Stomach smooth muscle (tissue), 2 donors: ENCODE results near the gene SRSF5.
A peak's percentile ranks its signal among the peaks of the same experiment; 100 is the strongest.

ENCODE experiments used
- H3K27ac ChIP-seq: one replicate; pipeline ENCODE4 v1.7.0; 2013; ENCODE audit warnings: mild to moderate bottlenecking, low read length, inconsistent platforms
- H3K27me3 ChIP-seq, 2 donors: one replicate each; pipeline ENCODE4 v1.7.0; 2013; ENCODE audit warnings: low read length in 2 of 2; ENCODE audit not compliant: insufficient read depth in 2 of 2, control insufficient read depth in 1 of 2
- H3K36me3 ChIP-seq, 2 donors: one replicate each; pipeline ENCODE4 v1.7.0; 2013; ENCODE audit warnings: low read length in 2 of 2; ENCODE audit not compliant: control insufficient read depth in 2 of 2, insufficient read depth in 2 of 2
- H3K4me1 ChIP-seq: one replicate; pipeline ENCODE4 v1.7.0; 2013; ENCODE audit warnings: low read length; ENCODE audit not compliant: control insufficient read depth, insufficient read depth
- H3K4me3 ChIP-seq, 2 donors: one replicate each; pipeline ENCODE4 v1.7.0; 2013; ENCODE audit warnings: low read length in 2 of 2
- H3K9ac ChIP-seq, 2 donors: one replicate each; pipeline ENCODE4 v1.7.0; 2013; ENCODE audit warnings: low read length in 2 of 2, mild to moderate bottlenecking in 1 of 2
- H3K9me3 ChIP-seq, 2 donors: one replicate each; pipeline ENCODE4 v1.7.0; 2013; ENCODE audit warnings: low read length in 2 of 2; ENCODE audit not compliant: control insufficient read depth in 2 of 2
- donor health status: healthy.
- donor health status: Pancreatic carcinoma.

Gene SRSF5

DNA sequence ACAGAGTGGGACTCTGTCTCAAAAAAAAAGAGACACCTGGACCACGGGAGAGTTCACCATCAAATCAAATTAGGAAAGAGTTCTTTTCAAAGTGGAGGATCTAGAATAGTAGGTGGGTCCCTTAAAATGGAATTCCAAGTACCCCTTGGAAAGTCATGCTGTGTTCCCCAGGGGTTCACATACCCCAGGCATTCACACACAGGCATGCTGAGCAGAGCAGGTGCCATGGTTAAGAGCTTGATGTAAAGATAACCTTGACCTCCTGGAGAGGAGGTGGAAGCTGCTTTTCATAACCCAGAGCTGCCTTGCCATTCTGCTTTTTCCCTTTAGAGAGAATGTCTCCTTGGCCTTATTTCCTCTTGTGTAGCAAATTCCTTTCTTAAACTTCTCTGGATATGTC is 14.2 kb upstream of the SRSF5 start:
- H3K27me3 ChIP-seq, result peaks cover 0 to 2% of the 10 kb centered on the region in 2 donors
- H3K9ac ChIP-seq, result no peak overlapping the region
- H3K4me3 ChIP-seq, result no peak overlapping the region
- H3K36me3 ChIP-seq, result no peaks in the 10 kb centered on the region
- no peaks in the 10 kb centered on the region for H3K9me3 ChIP-seq
- no peak overlapping the region for H3K27ac ChIP-seq
- H3K4me1 ChIP-seq, result no peaks in the 10 kb centered on the region

DNA sequence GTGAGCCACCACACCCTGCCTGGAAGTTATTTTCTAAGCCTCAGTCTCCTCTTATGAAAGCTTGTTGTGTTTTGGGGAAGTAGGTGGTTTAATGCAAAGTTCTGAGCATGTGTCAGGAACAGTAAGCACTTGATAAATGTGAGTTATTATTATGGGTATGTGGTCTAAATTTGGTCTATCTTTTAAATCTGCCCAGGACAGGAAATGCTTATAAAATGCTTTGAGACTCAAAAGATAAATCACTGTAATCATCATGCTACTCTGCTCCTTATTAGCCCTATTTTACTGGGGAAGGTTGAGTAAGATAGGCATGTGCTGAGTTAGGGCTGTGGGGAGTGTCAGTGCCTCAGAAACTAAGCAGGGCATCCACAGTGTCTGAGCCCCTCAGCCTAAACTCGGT is 13.1 kb upstream of the SRSF5 start:
- no peak overlapping the region for H3K4me3 ChIP-seq
- no peak overlapping the region for H3K27ac ChIP-seq
- H3K9me3 ChIP-seq, result no peaks in the 10 kb centered on the region
- no peak overlapping the region for H3K9ac ChIP-seq
- H3K4me1 ChIP-seq, result no peaks in the 10 kb centered on the region
- peaks cover 0 to 3% of the 10 kb centered on the region in 2 donors for H3K27me3 ChIP-seq
- no peaks in the 10 kb centered on the region for H3K36me3 ChIP-seq

DNA sequence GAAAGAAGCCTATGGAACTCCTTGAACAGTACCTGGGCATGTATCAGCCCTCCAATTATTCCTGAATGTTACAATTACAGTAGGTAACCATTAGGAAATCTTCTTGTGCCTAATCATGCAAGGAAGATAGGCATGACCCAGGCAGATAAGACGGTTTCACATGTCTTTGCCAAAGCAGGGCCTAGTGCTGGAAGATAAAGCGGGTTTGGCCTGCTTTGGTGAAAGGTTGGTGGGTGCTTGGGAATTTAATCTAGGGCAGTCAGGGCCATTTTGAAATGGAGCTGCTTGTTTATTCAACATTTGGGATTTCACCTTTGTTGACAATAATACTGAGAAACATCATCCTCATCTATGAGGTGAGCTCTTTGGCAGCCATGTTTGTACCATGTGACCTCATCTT is 12.5 kb upstream of the SRSF5 start:
- no peak overlapping the region for H3K9ac ChIP-seq
- no peaks in the 10 kb centered on the region for H3K4me1 ChIP-seq
- H3K4me3 ChIP-seq, result no peak overlapping the region
- H3K27ac ChIP-seq, result no peak overlapping the region
- no peaks in the 10 kb centered on the region for H3K9me3 ChIP-seq
- H3K27me3 ChIP-seq, result peaks cover 0 to 6% of the 10 kb centered on the region in 2 donors
- no peaks in the 10 kb centered on the region for H3K36me3 ChIP-seq

DNA sequence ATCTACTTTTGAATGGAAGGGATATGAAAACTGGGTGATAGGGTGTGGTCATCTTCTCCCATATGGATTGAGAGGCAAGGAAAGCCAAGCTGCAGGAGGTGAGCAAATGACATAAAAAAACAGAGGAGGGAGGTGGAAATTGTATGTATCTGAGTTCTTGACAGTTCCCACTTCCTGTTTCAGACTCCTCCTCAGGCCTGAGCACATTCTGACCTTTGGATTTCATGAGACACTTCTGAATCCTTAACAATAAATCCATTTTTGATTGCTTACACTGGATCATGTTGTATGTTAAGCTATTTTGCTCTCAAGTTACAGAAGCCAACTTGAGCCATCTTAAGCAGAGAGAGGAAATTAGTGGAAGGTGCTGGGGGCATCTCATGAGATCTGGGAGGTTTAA is 11.6 kb upstream of the SRSF5 start:
- Histone ChIP-seq H3K4me1 (no peaks in the 10 kb centered on the region), H3K27ac (no peak overlapping the region), H3K9ac (no peak overlapping the region), H3K36me3 (no peaks in the 10 kb centered on the region), H3K9me3 (no peaks in the 10 kb centered on the region), H3K27me3 (peaks cover 0 to 6% of the 10 kb centered on the region in 2 donors), H3K4me3 (no peak overlapping the region)

DNA sequence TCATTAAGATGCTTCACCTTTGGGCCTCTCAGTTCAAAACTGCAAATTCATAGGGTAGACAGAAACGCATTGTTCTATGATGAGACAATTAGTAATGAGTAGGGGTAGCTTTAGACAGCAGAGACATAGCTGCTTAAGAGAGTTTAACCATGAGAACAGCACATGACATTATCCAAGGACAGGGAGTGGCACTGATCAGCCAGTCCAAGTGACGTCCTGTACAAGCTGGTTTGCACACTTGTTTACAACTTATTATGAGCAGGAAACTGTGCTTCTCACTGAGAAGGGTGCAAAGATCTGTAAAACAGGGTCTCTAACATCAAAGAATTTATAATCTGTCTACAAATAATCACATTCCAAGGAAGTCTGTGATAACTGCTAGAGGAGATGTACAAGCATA is 11.2 kb upstream of the SRSF5 start:
- peaks cover 0 to 6% of the 10 kb centered on the region in 2 donors for H3K27me3 ChIP-seq
- no peaks in the 10 kb centered on the region for H3K4me1 ChIP-seq
- no peak overlapping the region for H3K27ac ChIP-seq
- H3K36me3 ChIP-seq, result no peaks in the 10 kb centered on the region
- H3K9ac ChIP-seq, result no peak overlapping the region
- no peak overlapping the region for H3K4me3 ChIP-seq
- H3K9me3 ChIP-seq, result no peaks in the 10 kb centered on the region

DNA sequence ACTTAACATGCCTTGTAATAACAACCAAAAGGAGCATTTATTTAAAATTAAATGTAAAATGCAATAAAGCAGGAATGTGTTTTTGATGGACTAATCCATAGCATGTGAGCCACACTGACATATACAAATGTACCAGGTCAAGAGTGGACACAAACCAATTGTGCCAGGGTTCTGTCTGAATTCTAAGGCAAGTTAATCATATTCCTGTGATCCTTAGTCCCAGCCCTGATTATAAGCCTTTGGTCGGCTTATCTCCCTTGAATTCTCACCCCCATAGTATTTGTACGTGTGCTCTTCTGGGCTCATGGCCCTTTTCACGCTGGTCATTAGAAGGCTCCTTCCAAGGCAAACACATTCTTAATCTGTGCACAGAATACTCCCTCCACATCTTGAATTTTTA is 10.6 kb upstream of the SRSF5 start:
- H3K9ac ChIP-seq, result no peak overlapping the region
- H3K9me3 ChIP-seq, result no peaks in the 10 kb centered on the region
- no peak overlapping the region for H3K27ac ChIP-seq
- no peaks in the 10 kb centered on the region for H3K36me3 ChIP-seq
- H3K27me3 ChIP-seq, result peaks cover 0 to 6% of the 10 kb centered on the region in 2 donors
- no peak overlapping the region for H3K4me3 ChIP-seq
- H3K4me1 ChIP-seq, result no peaks in the 10 kb centered on the region

DNA sequence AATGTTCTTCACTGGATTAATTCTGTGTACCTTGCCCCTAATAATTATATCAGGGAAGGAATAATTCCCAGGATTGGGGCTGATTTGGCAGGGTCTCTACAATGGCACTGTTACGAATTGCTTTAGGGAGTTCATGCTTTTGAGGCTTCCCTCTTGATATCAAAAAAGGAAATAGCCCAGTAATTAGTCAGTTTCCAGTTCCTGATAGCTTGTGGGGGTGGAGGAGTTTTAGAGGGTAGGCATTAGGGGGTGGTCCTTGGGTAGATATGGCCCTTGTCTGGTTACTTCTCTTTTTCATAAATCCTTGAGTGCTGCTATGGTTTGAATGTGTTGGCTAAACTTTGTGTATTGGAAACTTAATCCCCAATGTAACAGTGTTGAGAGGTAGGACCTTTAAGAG is 6.1 kb upstream of the SRSF5 start:
- no peak overlapping the region for H3K4me3 ChIP-seq
- H3K27ac ChIP-seq, result no peak overlapping the region
- H3K27me3 ChIP-seq, result peaks cover 0 to 4% of the 10 kb centered on the region in 2 donors
- H3K4me1 ChIP-seq, result no peaks in the 10 kb centered on the region
- H3K36me3 ChIP-seq, result no peaks in the 10 kb centered on the region
- H3K9me3 ChIP-seq, result no peaks in the 10 kb centered on the region
- H3K9ac ChIP-seq, result no peak overlapping the region

DNA sequence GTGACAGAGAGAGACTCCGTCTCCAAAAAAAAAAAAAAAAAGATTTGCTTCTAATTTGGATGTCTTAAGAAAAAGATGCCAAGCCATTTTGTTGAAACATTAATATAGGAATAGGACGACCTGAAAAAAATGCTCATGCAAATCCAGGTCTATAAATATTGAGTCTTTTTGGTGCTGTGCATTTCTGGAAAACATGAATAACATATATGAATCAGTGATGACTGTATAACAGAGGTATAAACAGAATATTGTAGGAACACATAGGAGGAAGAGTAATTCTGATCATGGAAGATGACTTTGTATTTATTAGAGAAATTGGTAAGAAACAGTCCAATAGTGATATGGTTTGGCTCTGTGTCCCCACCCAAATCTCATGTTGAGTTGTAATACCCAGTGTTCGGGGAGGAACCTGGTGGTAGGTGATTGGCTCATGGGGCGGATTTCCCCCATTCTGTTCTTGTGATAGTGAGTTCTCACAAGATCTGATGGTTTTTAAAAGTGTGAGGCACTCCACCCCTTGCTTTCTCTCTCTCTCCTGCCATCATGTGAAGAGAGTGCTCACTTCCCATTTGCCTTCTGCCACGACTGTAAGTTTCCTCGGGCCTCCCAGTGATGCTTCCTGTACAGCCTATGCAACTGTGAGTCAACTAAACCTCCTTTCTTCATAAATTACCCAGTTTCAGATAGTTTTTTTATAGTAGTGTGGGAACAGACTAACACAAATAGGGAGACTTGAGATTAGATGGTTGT is 3.0 kb upstream of the SRSF5 start:
- peaks cover 16% of the 10 kb centered on the region for H3K4me1 ChIP-seq
- no peak overlapping the region for H3K27ac ChIP-seq
- peaks cover 0 to 2% of the 10 kb centered on the region in 2 donors for H3K27me3 ChIP-seq
- H3K4me3 ChIP-seq, result no peak overlapping the region
- no peaks in the 10 kb centered on the region for H3K9me3 ChIP-seq
- no peak overlapping the region for H3K9ac ChIP-seq
- peaks cover 7 to 12% of the 10 kb centered on the region in 2 donors for H3K36me3 ChIP-seq

DNA sequence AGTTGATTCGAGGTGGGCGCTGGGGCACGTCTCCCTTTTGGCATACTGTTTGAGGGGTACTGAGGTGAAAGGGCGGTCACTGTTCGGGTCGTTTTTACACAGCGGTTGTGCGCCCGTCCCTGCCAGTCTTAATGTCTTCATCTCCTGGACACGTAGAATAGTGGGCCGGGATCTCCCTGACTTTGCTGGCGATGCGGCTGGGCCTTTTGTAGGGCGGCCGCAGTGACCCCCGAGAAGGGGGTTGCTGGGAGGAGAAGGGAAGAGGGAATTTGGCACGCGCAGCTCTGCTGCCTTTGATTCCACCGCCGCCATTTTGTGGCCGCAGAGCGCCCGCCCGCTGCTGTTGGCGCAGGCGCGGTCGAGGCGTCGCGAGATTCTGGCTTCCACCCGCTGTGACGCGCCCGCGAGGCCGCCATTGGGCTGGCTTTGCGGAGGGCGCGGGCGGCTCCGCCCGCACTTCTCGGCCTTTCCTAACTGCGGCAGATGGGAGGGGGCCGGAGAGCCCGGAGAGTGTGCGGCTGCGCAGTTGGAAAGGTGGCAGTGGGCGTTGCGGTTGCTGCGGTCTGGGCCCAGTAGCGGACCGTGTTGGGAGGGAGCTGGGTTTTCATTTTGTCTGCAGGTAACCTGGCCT is 542 bp downstream of the SRSF5 start:
- Histone ChIP-seq H3K9me3 (no peaks in the 10 kb centered on the region), H3K27ac (peak overlapping the region; percentile 100), H3K27me3 (no peaks in the 10 kb centered on the region), H3K9ac (peak overlapping the region; percentile 100), H3K4me1 (peaks cover 30% of the 10 kb centered on the region), H3K36me3 (peaks cover 28 to 41% of the 10 kb centered on the region in 2 donors), H3K4me3 (peak overlapping the region; percentile 99 to 100)

DNA sequence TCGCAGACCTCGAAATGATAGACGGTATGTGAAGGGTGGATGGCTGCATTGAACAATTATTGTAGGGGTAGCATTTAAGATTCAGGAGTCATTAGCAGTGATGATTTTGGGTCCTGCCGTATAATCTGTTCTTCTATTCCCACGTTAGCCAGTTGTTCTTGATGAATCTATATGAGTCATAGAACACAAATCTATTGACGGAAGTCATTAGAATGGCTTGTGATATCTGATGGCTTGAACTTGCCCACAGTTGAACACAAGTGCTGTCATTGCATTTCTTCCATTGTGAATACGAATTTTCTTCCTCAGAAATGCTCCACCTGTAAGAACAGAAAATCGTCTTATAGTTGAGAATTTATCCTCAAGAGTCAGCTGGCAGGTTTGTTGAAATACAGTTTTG is 1.9 kb downstream of the SRSF5 start:
- peak overlapping the region; percentile 99 to 100 for H3K4me3 ChIP-seq
- H3K27me3 ChIP-seq, result no peaks in the 10 kb centered on the region
- peaks cover 30% of the 10 kb centered on the region for H3K4me1 ChIP-seq
- H3K9ac ChIP-seq, result no peak overlapping the region
- H3K36me3 ChIP-seq, result peaks cover 36 to 50% of the 10 kb centered on the region in 2 donors
- H3K27ac ChIP-seq, result no peak overlapping the region
- H3K9me3 ChIP-seq, result no peaks in the 10 kb centered on the region

DNA sequence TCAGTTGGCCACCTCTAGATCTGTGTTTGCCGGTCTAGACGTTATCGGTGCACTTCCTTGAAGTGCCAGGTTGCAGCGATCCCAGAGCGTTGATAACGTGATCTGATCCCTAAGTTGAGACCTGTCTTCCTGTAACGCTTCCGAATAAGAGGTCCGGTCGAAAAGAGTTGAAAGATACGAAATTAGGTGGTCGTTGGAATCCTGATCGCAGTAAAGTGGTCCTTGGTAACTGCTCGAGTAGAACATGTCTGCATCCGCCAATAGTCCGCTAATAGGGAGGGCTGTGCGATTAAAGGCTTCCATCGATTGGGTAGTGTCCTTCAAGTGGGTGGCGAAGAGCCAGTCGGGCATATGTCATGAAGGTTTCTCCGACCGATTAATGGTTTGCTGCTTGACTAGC is 2.7 kb downstream of the SRSF5 start:
- Histone ChIP-seq H3K9me3 (no peaks in the 10 kb centered on the region), H3K36me3 (peaks cover 42 to 55% of the 10 kb centered on the region in 2 donors), H3K4me3 (peak overlapping the region in 1 of 2 donors; percentile 35), H3K27me3 (no peaks in the 10 kb centered on the region), H3K9ac (no peak overlapping the region), H3K27ac (no peak overlapping the region), H3K4me1 (peaks cover 30% of the 10 kb centered on the region)
